Mucosa of descending colon (tissue), 3 donors: ENCODE results near the gene STPG2. TPM values are rescaled to one million over a fixed set of nuclear protein-coding genes. Genes with fewer than 3 reads are reported as not detected.
A peak's percentile ranks its signal among the peaks of the same experiment; 100 is the strongest.

Source experiments
- ATAC-seq: fragments of 200-7000 bp; cut with Tn5 transposase; one replicate; pipeline ENCODE4 v1.9.1; 2020; ENCODE audit warnings: mild to moderate bottlenecking, moderate library complexity
- DNase-seq, 3 donors: peaks; one replicate each; pipeline ENCODE4 v3.0.0-alpha.2; 2020
- H3K36me3 ChIP-seq: fragments of 200-600 bp; one replicate; pipeline ENCODE4 v1.8.0; 2021; ENCODE audit warnings: low read depth, mild to moderate bottlenecking
- H3K4me1 ChIP-seq: fragments of 200-600 bp; one replicate; pipeline ENCODE4 v1.8.0; 2021; ENCODE audit warnings: low read depth, mild to moderate bottlenecking
- H3K4me3 ChIP-seq: fragments of 200-600 bp; one replicate; pipeline ENCODE4 v1.8.0; 2021; ENCODE audit warnings: mild to moderate bottlenecking
- H3K9me3 ChIP-seq: fragments of 200-600 bp; one replicate; pipeline ENCODE4 v1.8.0; 2021; ENCODE audit warnings: mild to moderate bottlenecking
- intact Hi-C, 2 donors: fragments of 100-400 bp; cut with DNase I in 1 of 2; cut with micrococcal nuclease in 1 of 2; formaldehyde crosslinking; loops; one replicate each; pipeline versions ENCODE4 v1.11.0 to v1.11.1; 2022; cut with DNase I, micrococcal nuclease
- long read RNA-seq, 2 donors: library from polyadenylated mRNA; unstranded; transcript quantifications; one replicate each; pipeline ENCODE4 v2.0.0, GENCODE V29; 2019 to 2021
- total RNA-seq, 3 donors: library from RNA; stranded (reverse); fragmentation: NEBNext Ultra II Directional in 2 of 3; extraction: Animal tissue kit (Norgen Biotek cat#: 25700) in 2 of 3; gene quantifications; one replicate each; pipeline versions ENCODE4 v1.2.1 to v1.2.4, GENCODE V29; 2021 to 2023
- TF ChIP-seq, protein P1 (sequence below): fragments of 200-600 bp; IDR thresholded peaks from one replicate; pipeline ENCODE4 v1.8.0; 2022; ENCODE audit warnings: antibody characterized with exemption, mild to moderate bottlenecking
- donor health status: DM: no; HTN: no; CAD: no; lungs with moderate emphysema.
- donor health status: DM: no; HTN: no; CAD: no.
- donor health status: DM: no; HTN: yes; CAD: no.

The STPG2 gene
- total RNA-seq = 1 to 10 TPM in 1 of 3 donors, under 1 TPM in 2; 0.17 to 1.3 (median 0.41) TPM
- long read RNA-seq, donor 1 = 0 reads
- long read RNA-seq, donor 2, partial matches to known transcripts = 1 of 1 reads
- long read RNA-seq, donor 2, other reads (novel, unspliced or antisense) = 0 of 1 reads

- Histone ChIP-seq H3K4me1 (no peaks in the 10 kb centered on the region), H3K36me3 (no peaks in the 10 kb centered on the region), H3K9me3 (no peaks in the 10 kb centered on the region), H3K4me3 (peak within 1 kb of the TSS; percentile 42)
- intact Hi-C loops = loop anchor here in 1 of 2 donors (10.0 kb wide), 1 partner anchor 122 kb away; the partner anchor contains the start of gene RAP1GDS1
- TF ChIP-seq, protein P1, sequence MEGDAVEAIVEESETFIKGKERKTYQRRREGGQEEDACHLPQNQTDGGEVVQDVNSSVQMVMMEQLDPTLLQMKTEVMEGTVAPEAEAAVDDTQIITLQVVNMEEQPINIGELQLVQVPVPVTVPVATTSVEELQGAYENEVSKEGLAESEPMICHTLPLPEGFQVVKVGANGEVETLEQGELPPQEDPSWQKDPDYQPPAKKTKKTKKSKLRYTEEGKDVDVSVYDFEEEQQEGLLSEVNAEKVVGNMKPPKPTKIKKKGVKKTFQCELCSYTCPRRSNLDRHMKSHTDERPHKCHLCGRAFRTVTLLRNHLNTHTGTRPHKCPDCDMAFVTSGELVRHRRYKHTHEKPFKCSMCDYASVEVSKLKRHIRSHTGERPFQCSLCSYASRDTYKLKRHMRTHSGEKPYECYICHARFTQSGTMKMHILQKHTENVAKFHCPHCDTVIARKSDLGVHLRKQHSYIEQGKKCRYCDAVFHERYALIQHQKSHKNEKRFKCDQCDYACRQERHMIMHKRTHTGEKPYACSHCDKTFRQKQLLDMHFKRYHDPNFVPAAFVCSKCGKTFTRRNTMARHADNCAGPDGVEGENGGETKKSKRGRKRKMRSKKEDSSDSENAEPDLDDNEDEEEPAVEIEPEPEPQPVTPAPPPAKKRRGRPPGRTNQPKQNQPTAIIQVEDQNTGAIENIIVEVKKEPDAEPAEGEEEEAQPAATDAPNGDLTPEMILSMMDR = peak; percentile 38
- DNase-seq (peak; percentile 94 to 97 (median 96)), ATAC-seq (peak; percentile 100)
Measured at GRCh38 chr4:98143001-98143899, at the start of gene STPG2. Gene STPG2 (minus strand): TSS chr4:98143476.

DNA sequence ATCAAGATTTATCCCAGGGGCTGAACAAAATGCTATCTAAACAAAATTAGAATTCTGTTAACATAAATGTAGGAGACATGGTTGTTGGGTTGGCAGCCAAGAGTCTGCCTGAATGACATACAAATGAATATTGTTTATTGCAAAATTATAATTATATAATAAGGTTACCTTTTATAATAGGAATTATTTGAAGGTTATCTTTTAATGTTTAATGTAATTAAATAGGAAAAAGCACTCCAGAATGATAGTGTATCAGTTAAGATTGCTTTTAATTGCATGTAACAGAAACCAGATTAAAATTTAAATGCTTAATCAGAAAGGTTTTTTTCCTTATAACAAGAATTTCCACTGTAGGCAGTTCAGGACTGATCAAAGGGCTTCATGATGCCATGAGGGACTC, 42.0 kb upstream of the STPG2 start:
- H3K4me1 ChIP-seq = no peaks in the 10 kb centered on the region
- no peak overlapping the region for H3K4me3 ChIP-seq
- no peaks in the 10 kb centered on the region for H3K36me3 ChIP-seq
- TF ChIP-seq, protein P1 = no peak
- intact Hi-C loops = no loop called here
- DNase-seq (no peak), ATAC-seq (no peak)
- H3K9me3 ChIP-seq = no peaks in the 10 kb centered on the region

- ATAC-seq = no peak
- intact Hi-C loops = no loop called here
- TF ChIP-seq, protein P1 = no peak
- Histone ChIP-seq H3K4me1 (no peaks in the 10 kb centered on the region), H3K4me3 (no peak overlapping the region), H3K9me3 (no peaks in the 10 kb centered on the region), H3K36me3 (no peaks in the 10 kb centered on the region)
- no peak for DNase-seq
Measured at GRCh38 chr4:98181809-98182208, 38.5 kb upstream of the STPG2 start.

- H3K4me1 ChIP-seq = no peaks in the 10 kb centered on the region
- TF ChIP-seq, protein P1 = no peak
- H3K9me3 ChIP-seq = no peaks in the 10 kb centered on the region
- no peak overlapping the region for H3K4me3 ChIP-seq
- no peak for ATAC-seq
- H3K36me3 ChIP-seq = no peaks in the 10 kb centered on the region
- DNase-seq = no peak
- intact Hi-C loops = no loop called here
Measured at GRCh38 chr4:98179951-98180350, 36.7 kb upstream of the STPG2 start.

DNA sequence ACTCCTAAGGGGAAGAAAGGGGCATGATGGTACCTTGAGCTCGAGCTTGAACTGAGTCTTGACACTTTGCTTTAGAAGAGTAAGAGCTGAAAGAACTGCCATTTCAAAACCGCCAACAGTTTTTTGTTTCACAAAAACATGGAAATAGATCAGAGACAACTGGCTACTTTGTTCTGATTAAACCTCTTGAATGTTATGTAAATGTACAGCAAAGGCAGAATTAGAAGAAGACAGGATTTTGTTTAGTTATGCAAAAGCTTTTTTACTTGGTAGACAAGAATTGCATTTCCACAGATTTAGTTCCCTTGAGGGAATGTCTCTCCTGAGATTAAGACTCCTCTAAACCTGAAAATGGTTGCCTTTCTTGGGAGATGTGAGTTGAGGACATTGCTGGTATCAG, 33.3 kb upstream of the STPG2 start:
- intact Hi-C loops = no loop called here
- DNase-seq = no peak
- Histone ChIP-seq H3K9me3 (no peaks in the 10 kb centered on the region), H3K36me3 (no peaks in the 10 kb centered on the region), H3K4me1 (no peaks in the 10 kb centered on the region), H3K4me3 (no peak overlapping the region)
- ATAC-seq = no peak
- TF ChIP-seq, protein P1 = no peak
